Measurements from ENCODE around the gene PLAC8.
A peak's percentile ranks its signal among the peaks of the same experiment; 100 is the strongest.
"Not testable (repeated sequence)": the region's sequence is repeated elsewhere in the genome, so short reads cannot be mapped to it uniquely, and the experiment has no call there.

PLAC8 gene

DNA sequence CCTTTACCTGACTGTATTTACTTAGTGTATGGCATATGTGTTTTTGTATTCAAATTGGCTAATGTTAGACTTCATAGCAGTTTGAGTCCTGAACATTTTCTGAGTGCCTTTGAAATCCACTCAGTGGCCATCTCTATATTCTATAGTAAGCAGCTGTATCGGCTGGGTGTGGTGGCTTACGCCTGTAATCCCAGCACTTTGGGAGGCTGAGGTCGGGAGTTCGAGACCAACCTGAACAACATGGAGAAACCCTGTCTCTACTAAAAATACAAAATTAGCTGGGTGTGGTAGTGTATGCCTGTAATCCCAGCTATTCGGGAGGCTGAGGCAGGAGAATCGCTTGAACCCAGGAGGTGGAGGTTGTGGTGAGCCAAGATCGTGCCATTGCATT, 2.8 kb downstream of the PLAC8 start:
- DNase-seq, result peak; percentile 32

DNA sequence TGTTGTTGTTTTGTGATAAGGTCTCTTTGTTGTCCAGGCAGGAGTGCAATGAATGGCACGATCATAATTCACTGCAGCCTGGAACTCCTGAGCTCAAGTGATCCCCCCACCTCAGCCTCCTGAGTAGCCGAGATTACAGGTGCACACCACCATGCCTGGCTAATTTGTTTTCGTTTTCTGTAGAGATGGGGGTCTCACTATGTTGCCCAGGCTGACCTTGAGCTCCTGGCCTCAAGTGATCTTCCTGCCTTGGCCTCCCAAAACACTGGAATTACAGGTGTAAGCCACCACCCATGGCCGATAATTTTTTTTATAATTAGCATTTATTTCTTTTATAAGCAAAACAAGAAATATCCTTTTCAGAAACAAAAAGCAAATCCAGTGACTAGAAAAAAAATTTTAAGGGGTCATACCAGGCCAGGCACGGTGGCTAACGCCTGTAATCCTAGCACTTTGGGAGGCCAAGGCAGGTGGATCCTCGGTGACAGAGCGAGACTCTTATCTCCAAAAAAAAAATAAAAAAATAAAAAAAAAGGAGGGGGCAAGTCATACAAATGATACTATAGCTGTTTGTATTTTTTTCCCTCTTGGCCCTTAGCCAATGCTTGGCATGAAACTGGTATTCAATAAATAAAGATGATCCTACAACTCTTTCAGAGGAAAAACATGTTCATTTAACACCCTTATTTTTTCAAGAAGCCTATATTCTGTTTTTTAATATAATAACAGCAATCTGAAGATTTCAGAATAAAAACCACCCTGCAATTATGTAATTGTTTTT, 3.4 kb downstream of the PLAC8 start:
- peak; percentile 14 for DNase-seq

DNA sequence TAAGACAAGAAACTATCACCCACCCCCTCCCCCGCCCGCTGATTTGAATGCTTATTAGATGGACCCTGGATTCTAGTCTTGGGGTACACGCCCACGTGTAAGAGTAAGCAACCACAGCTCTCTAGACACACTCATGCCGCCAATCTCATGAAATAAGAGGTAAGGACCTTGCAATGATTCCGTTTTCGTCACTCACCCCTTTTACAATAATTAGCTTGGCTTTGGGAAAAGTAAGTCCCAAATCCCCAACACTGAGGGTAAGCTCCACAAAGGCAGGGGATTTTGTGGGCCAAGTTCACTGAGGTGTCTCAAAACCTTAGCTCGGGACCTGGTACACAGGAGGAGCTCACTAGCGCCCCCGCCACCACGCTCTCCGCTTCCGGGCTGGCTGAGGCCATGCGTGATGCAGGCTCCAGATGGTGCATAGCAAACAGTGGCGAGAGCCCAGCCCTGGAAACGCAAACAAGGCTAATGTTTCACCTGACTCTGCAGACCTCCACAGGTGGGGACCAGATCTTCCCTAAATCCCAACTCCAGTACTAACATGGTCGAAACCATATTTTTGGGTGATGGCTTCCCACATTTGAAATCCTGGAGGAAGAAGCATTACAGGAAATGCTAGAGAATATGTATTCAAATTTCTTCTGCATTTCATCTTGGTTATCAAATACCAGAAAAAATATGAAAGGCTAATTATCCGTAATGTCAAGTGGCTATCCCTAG, 4.1 kb downstream of the PLAC8 start:
- DNase-seq, result peak; percentile 95

DNA sequence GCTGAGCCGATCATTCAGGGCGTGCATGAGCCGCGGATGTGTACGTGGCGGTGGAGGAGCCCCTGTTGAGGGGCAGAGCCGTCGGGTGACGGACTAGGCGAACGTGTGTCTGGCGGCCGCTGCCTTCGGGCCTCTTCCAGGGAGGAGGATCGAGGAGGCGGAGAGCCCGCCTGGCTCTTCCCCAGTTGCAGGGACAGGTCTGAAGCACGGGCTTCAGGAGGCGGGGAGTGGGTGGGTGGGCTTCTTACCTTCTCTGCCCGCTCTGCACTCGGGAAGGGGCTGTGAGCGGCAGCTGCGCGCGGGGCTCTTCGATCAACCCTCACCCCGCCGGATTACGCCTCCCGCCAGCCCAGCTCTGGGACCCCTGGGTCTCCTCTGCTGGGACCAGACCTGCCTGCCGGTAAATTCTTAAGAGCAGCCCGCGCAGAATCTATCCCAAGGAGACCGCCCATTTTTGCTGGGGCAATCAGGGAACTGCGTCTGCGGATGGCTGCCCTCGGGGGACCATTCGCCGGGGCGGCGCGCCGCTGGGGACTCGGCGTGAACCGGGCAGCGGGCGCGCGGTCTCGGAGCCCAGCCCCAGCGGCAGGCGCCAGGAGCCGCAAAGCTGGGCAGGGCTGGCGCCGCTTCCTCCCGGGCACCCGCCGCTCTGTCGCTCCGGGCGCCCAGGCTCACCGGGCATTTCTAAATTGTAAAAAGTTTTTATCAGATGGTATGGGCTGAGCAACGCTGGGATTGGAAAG, 4.9 kb downstream of the PLAC8 start:
- peak; percentile 67 for DNase-seq

DNA sequence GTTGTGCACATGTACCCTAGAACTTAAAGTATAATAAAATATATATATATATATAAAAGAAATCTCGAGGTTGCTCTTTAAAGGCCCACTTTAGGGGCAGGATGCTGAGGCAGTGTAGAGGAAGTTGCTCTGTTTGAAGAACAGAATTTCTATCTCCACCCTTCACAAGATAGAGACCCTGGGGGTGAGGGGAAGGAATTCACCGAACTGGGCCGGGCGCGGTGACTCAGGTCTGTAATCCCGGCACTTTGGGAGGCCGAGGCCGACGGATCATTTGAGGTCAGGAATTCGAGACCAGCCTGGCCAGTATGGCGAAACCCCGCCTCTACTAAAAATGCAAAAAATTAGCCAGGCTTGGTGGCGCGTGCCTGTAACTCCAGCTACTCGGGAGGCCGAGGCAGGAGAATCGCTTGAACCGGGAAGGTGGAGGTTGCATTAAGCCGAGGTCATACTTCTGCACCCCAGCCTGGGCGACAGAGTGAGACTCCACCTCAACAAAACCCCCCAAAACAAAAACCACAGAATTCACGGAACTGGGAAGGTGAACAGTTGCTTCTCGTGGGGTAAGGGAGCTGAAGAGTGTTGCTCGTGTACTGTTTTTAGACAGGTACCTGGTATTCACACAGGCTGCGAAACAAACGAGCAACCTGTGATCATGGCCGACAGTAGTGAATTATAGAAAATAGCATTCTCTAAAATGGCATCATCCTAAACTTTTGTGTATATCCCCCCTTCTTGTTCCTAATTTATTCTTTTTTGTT, 6.2 kb downstream of the PLAC8 start:
- peak; percentile 34 for DNase-seq

DNA sequence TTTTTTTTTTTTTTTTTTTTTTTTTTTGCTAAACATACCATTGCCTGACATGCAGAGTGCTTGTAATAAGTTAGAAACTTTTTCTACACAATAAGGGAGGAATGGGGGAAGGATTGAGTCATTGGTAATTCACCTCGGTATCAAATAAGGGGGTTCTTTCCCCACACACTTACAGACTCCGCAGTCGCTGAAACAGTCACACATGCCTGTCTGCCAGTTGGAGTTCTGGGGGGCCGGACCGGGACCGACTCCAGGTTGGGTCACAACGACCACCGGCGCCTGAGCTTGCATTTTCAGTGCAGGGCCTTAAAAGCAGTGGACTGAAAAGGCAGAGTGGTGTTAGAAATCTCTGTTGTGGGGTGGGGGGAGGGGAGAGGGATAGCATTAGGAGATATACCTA, 6.9 kb downstream of the PLAC8 start:
- peak; percentile 50 for DNase-seq

DNA sequence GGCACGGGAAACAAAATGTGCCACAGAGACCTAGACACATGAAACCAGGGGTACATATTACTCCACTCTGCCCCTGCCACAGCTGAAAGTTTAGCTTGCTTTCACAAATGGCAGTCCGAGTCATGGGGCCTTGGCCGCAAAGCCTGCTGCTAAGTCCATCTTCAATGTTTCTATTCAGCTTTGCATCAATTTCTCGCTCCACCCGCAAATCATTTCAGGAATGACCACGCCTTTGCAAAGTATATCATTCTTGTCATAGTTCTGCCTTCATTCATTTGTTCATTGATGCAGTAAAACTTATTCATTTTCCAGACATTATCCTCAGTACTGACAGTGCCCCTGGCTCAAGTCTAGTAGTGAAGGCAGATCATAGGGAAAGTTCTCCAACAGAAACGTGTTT, 9.5 kb downstream of the PLAC8 start:
- DNase-seq, result no peak

DNA sequence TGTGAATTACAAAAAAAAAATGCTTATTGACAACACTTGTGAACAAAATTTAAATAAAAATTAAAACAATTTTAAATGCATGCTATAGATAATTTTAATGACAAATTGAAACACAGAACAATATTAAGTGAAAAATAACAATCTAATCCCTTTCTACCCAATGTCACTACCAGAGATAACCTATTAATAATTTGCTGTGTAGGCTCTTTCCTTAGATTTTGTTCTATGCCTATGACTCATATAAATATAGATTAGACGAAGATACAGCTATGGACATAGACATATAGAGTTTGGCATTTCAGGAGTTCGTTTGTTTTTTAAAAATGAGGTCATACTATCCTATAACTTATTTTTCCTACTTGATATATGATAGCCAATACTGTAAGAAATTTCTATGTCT, 18.1 kb downstream of the PLAC8 start:
- no peak for DNase-seq

DNA sequence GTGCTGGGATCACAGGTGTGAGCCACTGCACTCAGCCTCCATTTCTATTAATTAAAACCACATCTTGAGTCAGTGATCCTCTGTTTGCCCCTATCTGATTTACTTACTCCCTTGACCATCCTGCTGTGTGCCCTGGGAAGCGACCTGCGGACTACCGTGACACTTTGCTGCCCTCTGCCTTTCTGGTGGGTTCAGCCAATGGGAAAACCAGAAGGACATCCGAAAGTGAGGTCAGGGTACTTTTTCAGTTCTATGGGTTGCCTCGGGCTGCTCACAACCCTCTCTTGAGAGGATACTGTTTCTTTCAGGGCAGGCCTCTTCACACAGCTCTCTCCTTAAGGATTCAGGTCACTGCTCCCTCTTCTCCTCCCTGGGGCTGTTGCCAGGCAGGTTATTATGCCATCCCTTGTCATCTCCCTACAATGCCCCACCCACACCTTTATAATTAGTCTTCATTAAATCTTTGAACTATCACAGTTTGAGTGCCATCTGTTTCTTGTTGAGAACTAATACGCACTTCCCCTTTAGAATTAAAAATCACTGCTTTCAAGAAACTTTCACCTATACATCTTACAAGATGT, 21.4 kb downstream of the PLAC8 start:
- DNase-seq, result no peak

DNA sequence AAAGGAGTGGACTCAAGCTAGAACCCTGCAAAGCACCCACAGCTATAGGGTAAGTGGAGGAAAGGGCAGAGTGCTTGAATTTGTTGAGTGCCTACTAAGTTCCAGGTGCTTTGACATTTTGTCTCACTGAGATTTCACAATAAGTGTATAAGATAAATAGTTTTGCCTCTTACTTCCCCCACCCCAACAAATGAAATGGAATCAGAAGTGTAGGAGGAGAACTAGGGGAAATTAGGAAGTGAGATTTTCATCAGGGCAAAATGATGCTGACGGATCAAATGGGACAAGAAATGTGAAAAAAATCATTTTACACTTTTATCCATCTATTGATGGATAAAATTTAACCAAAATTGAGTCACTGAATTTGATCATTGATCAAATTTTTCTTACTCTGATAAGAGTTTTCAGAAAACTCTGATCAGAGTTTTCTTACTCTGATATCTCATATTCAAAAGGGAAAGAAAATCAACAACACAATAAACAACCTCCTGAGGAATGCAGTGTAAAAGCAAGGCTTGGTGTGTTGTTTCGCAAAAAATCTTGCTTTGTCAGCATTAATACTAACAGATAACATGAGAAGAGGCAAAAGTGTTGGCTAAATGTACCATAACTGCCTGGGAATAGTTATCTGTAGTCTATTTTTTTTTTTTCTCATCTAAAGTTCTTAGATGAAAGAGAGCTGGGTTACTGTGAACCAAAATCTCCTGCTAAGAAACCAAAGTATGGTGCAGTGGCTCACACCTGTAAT, 24.9 kb downstream of the PLAC8 start:
- DNase-seq, result no peak

DNA sequence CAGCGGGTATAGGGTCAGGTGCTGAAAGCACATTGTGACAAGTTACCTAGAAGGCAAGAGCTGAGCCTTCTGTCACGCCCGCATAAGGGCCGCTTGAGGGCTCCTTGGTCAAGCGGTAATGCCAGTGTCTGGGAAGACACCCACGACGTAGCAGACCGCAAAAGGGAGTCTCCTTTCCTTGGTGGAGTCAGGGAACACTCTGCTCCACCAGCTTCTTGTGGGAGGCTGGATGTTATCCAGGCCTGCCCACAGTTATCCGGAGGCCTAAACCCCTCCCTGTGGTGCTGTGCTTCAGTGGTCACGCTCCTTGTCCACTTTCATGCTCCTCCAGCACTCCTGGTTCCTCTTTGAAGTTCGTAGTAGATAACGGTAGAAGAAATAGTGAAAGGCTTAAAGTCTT, 29.6 kb downstream of the PLAC8 start:
- DNase-seq, result not testable (repeated sequence)

DNA sequence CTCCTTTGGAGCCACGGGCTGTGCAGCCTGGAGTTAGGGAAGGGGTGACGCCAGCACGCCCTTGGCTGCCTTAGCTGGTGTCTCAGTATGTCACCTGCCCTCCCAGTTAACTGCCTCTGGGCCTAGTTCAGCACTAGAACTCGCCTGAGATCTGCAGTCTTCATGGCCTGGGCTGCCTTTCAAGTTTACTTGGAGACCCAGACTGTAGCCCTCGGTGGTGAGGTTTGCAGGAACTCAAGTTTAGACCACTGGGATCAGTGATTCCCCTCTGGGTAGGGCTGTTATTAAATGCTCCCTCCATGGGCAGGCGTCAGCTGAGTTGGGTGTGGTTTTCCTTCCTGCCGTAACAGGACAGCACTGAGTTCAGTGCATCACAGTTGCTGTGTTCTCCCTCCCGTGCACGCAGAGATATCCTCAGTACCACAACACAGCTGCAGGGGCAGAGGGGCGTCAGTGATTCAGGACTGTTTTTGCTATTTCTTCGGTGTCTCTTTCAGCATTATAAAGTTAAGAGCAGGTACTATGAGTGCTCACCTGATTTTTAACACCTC, 30.5 kb downstream of the PLAC8 start:
- peak; percentile 48 for DNase-seq

DNA sequence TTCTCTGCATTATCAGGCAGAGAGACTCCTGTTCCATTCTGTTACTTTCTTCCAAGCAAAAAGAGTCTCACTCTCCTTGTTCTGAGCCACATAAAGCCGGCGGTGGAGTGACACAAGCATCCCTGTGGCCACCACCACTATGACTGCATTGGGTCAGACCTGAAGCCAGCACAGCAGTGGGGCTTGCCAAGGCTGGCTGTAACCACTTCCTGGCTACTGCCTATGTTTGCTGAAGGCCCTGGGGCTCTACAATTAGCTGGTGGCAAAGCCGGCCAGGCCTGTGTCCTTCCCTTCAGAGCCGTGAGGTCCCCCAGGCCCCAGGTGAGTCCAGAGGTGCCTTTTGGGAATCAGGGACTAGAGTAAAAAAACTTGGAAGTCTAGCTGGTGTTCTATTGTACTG, 31.8 kb downstream of the PLAC8 start:
- DNase-seq, result no peak

DNA sequence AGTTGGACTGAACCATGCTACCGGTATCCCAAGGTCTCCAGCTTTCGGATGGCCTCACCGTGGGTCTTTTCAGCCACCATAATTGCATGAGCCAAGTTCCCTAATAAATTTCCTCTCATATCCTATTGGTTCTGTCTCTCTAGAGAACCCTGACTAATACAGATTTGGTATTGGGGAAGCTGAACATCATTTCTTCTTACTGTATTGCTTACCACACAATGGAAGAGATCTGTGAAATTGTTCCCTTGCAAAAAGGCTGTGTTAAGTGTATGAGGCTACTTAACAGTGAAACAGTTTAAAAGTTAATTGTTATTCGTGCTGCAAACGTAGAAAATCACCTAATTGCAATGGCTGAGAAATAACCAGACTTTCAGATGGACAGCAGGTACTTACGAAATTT, 34.0 kb downstream of the PLAC8 start:
- no peak for DNase-seq

DNA sequence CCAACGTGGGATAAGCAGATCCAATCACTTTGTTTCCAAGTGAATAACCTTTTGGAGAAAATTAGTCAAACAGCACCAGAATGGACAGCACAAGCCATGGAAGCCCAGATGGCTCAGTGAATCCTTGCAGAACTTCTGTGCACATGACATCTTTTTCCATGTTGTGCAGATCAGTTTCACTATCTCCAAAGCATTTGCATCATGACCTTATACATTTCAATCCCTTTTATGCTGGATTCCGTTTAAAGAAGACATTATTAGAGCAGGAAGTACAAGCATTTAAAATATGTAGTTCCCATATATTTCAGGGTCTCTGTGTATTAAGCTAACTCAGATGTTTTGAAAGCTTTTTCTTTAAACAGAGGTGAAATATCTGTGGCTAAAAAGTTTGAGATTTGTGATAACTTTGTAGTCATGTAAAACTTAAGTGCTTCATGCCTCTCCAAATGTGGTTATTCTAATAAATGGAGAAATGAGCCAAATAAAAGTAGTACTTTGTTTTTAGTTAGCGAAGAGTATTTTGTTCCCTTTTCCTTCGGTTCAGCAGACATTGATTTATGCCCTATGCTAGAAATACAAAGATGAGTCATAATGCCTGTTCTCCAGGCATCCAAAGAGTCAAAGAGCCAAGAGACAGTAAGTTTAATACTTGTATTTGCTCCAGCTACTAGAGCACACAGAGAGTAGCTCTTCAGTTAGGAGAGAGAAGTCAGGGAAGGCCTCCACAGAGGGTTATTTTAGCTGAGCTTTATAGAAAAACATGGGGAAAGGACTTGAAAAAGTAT, 39.0 kb downstream of the PLAC8 start:
- no peak for DNase-seq

DNA sequence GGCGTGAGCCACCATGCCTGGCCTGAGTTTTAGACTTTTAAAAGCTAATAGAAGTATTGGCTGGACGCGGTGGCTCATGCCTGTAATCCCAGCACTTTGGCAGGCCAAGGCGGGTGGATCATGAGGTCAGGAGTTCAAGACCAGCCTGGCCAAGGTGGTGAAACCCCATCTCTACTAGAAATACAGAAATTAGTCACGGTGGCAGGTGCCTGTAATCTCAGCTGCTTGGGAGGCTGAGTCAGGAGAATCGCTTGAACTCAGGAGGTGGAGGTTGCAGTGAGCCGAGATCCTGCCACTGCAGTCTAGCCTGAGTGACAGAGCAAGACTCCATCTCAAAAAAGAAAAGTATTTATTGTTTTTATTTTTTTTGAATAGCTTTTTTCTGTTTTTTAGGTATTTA, 39.7 kb downstream of the PLAC8 start:
- DNase-seq, result peak; percentile 47

DNA sequence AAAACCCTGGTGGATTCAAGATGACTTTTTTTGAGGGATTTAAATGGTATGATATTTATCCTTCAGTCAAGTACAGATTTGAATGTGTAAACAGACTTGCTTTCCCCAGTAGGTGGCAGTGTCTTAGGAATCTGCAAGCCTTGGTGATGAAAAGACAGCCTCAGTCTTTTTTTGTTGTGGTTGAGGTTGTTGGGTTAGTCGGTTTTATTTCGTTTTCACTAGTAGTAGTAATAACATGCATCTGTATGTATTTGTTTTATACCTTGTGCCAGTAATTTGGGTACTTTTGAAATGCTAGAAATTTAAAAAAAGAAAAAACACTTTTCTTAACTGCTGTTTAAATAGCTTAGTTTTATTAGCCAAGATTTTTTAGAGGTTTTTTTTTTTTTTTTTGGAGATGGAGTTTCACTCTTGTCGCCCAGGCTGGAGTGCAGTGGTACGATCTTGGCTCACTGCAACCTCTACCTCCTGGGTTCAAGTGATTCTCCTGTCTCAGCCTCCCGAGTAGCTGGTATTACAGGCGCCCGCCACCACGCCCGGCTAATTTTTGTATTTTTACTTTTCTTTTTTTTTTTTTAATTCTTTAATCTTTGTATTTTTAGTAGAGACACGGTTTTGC, 40.3 kb downstream of the PLAC8 start:
- peak; percentile 54 for DNase-seq

DNA sequence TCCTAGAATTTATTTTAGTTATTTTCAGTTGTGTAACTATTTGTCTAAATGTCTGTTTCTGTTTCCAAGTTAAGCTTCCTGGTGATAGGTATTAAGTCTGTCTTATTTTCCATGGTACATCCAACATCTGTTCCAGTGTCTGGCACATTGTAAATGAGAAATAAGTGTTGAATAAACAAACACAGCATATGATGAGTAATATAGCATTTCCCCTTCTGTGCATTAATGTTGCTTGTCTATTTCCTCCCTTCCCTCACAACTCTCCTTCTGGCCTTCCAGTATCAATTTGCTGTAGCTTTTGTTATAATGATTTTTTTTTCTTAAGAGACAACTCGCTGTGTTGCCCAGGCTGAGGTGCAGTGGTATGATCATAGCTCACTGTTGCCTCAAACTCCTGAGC, 43.4 kb downstream of the PLAC8 start:
- DNase-seq, result no peak

DNA sequence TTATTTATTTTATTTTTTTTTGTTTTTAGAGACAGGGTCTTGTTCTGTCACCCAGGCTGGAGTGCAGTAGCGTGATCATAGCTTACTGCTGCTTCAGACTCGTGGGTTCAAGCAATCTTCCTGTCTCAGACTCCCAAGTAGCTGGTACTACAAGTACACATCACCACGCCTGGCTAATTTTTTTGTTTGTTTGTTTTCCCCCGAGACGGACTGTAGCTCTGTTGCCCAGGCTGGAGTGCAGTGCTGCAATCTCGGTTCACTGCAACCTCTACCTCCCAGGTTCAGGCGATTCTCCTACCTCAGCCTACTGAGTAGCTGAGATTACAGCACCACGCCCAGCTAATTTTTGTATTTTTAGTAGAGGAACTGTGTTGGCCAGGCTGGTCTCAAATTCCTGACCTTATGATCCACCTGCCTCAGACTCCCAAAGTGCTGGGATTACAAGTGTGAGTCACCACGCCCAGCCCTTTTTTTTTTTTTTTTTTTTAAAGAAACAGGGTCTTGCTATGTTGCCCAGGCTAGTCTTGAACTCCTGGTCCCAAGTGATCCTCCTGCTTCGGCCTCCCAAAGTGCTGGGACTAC, 47.4 kb downstream of the PLAC8 start:
- DNase-seq, result no peak

DNA sequence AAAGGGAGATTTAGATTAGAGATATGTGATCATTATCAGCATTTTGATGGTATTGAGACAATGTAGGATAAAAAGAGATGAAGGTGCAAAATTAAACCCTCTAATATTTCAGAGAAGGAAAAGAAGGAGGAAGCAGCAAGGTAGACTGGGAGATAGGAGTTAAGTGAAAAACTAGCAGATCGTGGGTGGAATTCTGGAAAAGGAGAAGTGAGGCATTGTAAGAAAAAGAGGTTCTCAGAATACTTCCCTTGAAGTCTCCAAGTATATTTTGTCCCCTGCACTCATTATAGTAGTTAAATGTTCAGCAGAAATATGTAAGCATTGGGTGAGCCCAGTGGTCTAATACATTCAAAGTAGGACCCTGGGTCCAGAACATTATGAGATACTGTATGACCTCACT, 49.3 kb downstream of the PLAC8 start:
- no peak for DNase-seq
